ENCODE results near the gene PSMD14.

PSMD14 gene

DNA sequence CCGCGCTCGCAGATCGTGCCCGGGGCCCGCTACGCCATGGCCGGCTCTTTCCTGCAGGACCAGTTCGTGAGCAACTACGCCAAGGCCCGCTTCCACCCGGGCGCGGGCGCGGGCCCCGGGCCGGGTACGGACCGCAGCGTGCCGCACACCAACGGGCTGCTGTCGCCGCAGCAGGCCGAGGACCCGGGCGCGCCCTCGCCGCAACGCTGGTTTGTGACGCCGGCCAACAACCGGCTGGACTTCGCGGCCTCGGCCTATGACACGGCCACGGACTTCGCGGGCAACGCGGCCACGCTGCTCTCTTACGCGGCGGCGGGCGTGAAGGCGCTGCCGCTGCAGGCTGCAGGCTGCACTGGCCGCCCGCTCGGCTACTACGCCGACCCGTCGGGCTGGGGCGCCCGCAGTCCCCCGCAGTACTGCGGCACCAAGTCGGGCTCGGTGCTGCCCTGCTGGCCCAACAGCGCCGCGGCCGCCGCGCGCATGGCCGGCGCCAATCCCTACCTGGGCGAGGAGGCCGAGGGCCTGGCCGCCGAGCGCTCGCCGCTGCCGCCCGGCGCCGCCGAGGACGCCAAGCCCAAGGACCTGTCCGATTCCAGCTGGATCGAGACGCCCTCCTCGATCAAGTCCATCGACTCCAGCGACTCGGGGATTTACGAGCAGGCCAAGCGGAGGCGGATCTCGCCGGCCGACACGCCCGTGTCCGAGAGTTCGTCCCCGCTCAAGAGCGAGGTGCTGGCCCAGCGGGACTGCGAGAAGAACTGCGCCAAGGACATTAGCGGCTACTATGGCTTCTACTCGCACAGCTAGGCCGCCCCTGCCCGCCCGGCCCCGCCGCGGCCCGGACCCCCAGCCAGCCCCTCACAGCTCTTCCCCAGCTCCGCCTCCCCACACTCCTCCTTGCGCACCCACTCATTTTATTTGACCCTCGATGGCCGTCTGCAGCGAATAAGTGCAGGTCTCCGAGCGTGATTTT is 115.5 kb downstream of the PSMD14 start:
- DNase-seq (ENCODE audit: low spot score), result no peak
- peaks cover 88% of the 10 kb centered on the region for H3K27me3 Mint-ChIP-seq (ENCODE audit: low read depth)
- peaks cover 30% of the 10 kb centered on the region for H3K4me1 Mint-ChIP-seq (ENCODE audit: low read depth)
- H3K36me3 Mint-ChIP-seq (ENCODE audit: low read depth), result peaks cover 9% of the 10 kb centered on the region
- H3K4me3 Mint-ChIP-seq, result peak overlapping the region; percentile 77
- no peaks in the 10 kb centered on the region for H3K9me3 Mint-ChIP-seq
- peak overlapping the region; percentile 82 for H3K27ac Mint-ChIP-seq

DNA sequence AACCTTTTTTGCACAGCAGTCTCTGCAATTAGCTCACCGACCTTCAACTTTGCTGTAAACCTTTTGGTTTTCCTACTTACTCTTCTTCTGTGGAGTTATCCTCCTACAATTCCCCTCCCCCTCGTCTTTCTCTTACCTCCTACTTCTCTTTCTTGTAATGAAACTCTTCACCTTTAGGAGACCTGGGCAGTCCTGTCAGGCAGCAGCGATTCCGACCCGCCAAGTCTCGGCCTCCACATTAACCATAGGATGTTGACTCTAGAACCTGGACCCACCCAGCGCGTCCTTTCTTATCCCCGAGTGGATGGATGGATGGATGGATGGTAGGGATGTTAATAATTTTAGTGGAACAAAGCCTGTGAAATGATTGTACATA is 116.2 kb downstream of the PSMD14 start:
- peak overlapping the region; percentile 77 for H3K4me3 Mint-ChIP-seq
- DNase-seq (ENCODE audit: low spot score), result no peak
- peaks cover 26% of the 10 kb centered on the region for H3K4me1 Mint-ChIP-seq (ENCODE audit: low read depth)
- H3K36me3 Mint-ChIP-seq (ENCODE audit: low read depth), result peaks cover 9% of the 10 kb centered on the region
- H3K27ac Mint-ChIP-seq, result peak overlapping the region; percentile 82
- peaks cover 88% of the 10 kb centered on the region for H3K27me3 Mint-ChIP-seq (ENCODE audit: low read depth)
- no peaks in the 10 kb centered on the region for H3K9me3 Mint-ChIP-seq

GRCh38 chr2:161424891-161425727 is 116.9 kb downstream of the PSMD14 start:
- H3K27ac Mint-ChIP-seq, result no peak overlapping the region
- peaks cover 9% of the 10 kb centered on the region for H3K36me3 Mint-ChIP-seq (ENCODE audit: low read depth)
- H3K4me1 Mint-ChIP-seq (ENCODE audit: low read depth), result peaks cover 25% of the 10 kb centered on the region
- peaks cover 88% of the 10 kb centered on the region for H3K27me3 Mint-ChIP-seq (ENCODE audit: low read depth)
- H3K9me3 Mint-ChIP-seq, result no peaks in the 10 kb centered on the region
- no peak for DNase-seq (ENCODE audit: low spot score)
- H3K4me3 Mint-ChIP-seq, result no peak overlapping the region

DNA sequence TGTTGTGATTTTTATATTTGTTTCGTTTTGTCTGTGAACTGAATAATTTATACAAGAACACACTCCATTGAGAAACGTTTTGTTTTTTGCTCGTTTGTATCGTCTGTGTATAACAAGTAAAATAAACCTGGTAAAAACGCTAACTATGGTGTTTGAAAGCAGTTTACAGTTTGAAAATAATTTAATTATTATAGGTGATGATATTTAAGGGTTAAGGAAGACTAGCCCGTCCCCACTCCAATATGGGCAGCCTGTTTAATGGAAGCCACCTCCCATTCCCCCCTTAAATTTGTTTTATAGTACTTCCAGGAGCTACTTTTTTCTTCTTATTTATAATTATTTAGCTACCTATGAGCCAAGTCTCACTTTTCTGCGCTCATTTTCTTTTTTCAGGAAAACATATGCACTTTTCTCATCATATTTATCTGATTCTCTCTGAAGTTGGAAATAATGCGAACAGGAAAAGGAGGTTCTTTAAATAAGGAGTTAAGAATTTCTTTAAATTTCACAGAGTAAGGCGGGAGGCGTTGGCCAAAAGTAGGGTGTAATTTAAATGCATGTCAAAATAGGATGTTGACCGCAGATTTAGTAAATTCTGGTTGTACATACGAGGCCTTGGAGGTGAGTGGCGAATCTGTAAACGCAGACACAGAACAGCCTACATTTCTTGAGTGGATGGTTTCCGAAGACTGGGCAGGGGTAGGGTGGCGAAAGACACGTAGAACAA is 117.7 kb downstream of the PSMD14 start:
- H3K27me3 Mint-ChIP-seq (ENCODE audit: low read depth), result peaks cover 88% of the 10 kb centered on the region
- no peaks in the 10 kb centered on the region for H3K9me3 Mint-ChIP-seq
- peak overlapping the region; percentile 3 for H3K4me3 Mint-ChIP-seq
- DNase-seq (ENCODE audit: low spot score), result no peak
- H3K27ac Mint-ChIP-seq, result no peak overlapping the region
- H3K36me3 Mint-ChIP-seq (ENCODE audit: low read depth), result peaks cover 9% of the 10 kb centered on the region
- peaks cover 21% of the 10 kb centered on the region for H3K4me1 Mint-ChIP-seq (ENCODE audit: low read depth)

DNA sequence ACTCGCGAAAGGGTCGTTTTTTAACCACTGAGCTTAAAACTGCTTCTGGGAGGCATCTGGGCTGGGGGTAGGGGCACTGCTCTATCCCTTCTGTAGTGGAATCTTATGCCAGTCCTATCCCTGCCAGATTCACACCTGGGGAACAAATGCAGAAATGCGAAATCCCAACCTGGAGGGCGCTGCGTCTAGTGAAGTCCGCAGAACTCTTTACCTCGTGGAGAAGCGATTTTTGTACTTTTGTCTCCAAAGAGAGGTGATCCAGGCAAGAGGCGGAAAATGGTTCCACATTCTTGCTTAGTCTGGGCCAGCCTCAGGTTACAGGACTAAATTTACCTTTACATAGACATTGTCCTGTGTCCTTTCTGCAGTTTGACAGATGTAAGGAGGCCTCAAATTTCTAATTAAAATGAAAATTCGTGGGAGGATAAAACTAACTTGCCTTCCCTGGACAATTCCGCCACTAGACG is 118.3 kb downstream of the PSMD14 start:
- Mint-ChIP-seq H3K27ac (no peak overlapping the region), H3K36me3 (ENCODE audit: low read depth) (peaks cover 9% of the 10 kb centered on the region), H3K4me1 (ENCODE audit: low read depth) (peaks cover 21% of the 10 kb centered on the region), H3K9me3 (no peaks in the 10 kb centered on the region), H3K4me3 (peak overlapping the region; percentile 71), H3K27me3 (ENCODE audit: low read depth) (peaks cover 87% of the 10 kb centered on the region)
- no peak for DNase-seq (ENCODE audit: low spot score)

GRCh38 chr2:161426922-161427663 is 118.9 kb downstream of the PSMD14 start:
- Mint-ChIP-seq H3K36me3 (ENCODE audit: low read depth) (peaks cover 9% of the 10 kb centered on the region), H3K4me1 (ENCODE audit: low read depth) (peaks cover 21% of the 10 kb centered on the region), H3K4me3 (peak overlapping the region; percentile 71), H3K27ac (peak overlapping the region; percentile 47), H3K9me3 (no peaks in the 10 kb centered on the region), H3K27me3 (ENCODE audit: low read depth) (peaks cover 87% of the 10 kb centered on the region)
- no peak for DNase-seq (ENCODE audit: low spot score)

DNA sequence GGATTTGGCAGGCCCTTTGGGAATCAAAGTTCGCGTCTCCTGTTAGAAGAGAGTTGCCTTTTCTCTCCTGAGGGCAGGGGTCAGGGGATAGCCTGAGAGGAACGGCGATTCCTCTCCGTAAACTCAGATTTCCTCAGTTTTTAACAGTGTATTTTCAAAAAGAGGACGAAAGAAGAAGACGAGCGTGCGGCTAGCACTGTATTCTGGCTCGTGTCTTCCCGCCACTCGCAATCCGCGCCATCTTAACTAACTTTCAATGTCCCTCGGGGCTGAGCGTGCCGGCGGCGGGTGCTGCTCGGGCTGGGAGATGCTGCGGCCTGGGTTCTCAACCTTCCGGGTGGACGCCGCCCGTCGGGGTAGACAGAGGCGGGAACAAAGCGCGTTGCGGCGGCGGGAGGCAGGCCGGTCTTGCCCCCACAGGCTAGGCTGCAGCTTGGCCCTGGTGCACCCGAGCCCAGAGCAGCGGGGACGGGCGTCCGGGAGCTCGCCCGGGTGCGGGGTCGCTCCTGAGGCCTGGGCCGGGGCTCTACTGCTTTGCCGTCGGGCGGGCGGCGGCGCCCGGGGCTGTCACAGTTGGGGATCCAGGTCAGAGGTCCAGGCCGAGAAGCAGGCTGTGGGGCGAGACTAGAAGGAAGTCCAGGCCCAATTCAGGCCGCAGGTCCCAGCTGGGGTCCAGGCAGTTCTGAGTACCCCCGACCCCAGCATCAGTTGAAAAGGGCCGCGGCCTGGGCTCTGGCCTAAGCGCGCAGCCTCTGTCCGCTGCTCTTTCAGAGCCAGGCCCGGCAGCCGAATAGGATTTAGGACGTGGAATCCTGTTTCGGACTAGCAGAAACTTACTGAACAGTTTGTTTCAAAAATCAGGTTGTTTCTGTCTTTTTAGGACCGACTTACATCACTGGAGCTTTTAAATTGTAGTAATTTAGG is 119.7 kb downstream of the PSMD14 start:
- Mint-ChIP-seq H3K27me3 (ENCODE audit: low read depth) (peaks cover 87% of the 10 kb centered on the region), H3K4me3 (peak overlapping the region; percentile 52), H3K27ac (peak overlapping the region; percentile 47), H3K9me3 (no peaks in the 10 kb centered on the region), H3K36me3 (ENCODE audit: low read depth) (peaks cover 9% of the 10 kb centered on the region), H3K4me1 (ENCODE audit: low read depth) (peaks cover 18% of the 10 kb centered on the region)
- no peak for DNase-seq (ENCODE audit: low spot score)

- Mint-ChIP-seq H3K4me3 (no peak overlapping the region), H3K4me1 (ENCODE audit: low read depth) (peaks cover 7% of the 10 kb centered on the region), H3K36me3 (ENCODE audit: low read depth) (peaks cover 5% of the 10 kb centered on the region), H3K9me3 (no peaks in the 10 kb centered on the region), H3K27ac (no peak overlapping the region), H3K27me3 (ENCODE audit: low read depth) (peaks cover 89% of the 10 kb centered on the region)
- DNase-seq (ENCODE audit: low spot score), result no peak
Observed at GRCh38 chr2:161430386-161430785, 122.2 kb downstream of the PSMD14 start.

GRCh38 chr2:161432107-161432506 is 123.9 kb downstream of the PSMD14 start:
- peaks cover 87% of the 10 kb centered on the region for H3K27me3 Mint-ChIP-seq (ENCODE audit: low read depth)

GRCh38 chr2:161434118-161434517 is 125.9 kb downstream of the PSMD14 start:
- Mint-ChIP-seq H3K27ac (no peak overlapping the region), H3K36me3 (ENCODE audit: low read depth) (no peaks in the 10 kb centered on the region), H3K27me3 (ENCODE audit: low read depth) (peaks cover 80% of the 10 kb centered on the region), H3K4me1 (ENCODE audit: low read depth) (no peaks in the 10 kb centered on the region), H3K9me3 (no peaks in the 10 kb centered on the region), H3K4me3 (no peak overlapping the region)
- DNase-seq (ENCODE audit: low spot score), result no peak

More at GRCh38 chr2:161432107-161432506, 123.9 kb downstream of the PSMD14 start:
- Mint-ChIP-seq H3K36me3 (ENCODE audit: low read depth) (peaks cover 2% of the 10 kb centered on the region), H3K27ac (no peak overlapping the region), H3K9me3 (no peaks in the 10 kb centered on the region), H3K4me3 (no peak overlapping the region), H3K4me1 (ENCODE audit: low read depth) (peaks cover 5% of the 10 kb centered on the region)
- no peak for DNase-seq (ENCODE audit: low spot score)

DNA sequence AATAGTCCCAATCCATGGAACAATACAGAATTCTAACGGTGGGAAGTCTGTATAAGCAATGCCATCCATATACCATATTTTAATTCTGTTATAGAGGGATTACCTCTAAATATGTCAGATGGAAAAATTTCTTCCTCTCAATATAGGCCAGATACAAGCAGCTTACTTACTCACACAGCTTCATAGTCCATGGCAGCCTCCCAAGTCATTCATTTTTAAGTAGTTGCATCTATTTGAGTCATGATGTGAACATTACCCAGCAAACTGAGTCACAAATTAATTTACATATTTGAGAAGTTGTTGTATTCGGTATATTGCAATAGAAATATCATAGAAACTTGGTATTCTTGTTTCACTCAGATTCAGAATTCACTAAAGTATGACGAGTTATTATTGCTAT is 128.2 kb downstream of the PSMD14 start:
- peaks cover 69% of the 10 kb centered on the region for H3K27me3 Mint-ChIP-seq (ENCODE audit: low read depth)
- H3K27ac Mint-ChIP-seq, result no peak overlapping the region
- no peaks in the 10 kb centered on the region for H3K36me3 Mint-ChIP-seq (ENCODE audit: low read depth)
- no peak overlapping the region for H3K4me3 Mint-ChIP-seq
- no peaks in the 10 kb centered on the region for H3K9me3 Mint-ChIP-seq
- H3K4me1 Mint-ChIP-seq (ENCODE audit: low read depth), result no peaks in the 10 kb centered on the region
- DNase-seq (ENCODE audit: low spot score), result no peak

DNA sequence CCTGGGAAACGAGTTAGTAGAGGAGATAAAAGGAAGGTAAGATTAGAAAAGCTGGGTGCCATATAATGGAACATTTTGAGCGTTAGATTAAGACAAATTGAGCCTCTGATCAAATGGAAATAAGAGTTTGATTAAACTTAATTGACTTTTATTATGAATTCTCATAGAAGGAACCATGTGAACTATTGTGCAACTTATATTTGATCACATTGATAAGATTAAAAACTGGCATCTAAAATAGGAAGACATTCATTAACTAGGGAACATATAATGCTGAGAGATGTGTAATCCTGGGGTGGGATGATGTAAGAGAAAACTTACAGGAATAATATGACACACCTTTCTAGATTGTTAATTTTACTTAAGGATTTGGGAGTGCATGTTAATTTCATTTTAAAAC is 130.4 kb downstream of the PSMD14 start:
- no peak for DNase-seq (ENCODE audit: low spot score)
- no peak overlapping the region for H3K27ac Mint-ChIP-seq
- no peaks in the 10 kb centered on the region for H3K4me1 Mint-ChIP-seq (ENCODE audit: low read depth)
- H3K9me3 Mint-ChIP-seq, result no peaks in the 10 kb centered on the region
- no peak overlapping the region for H3K4me3 Mint-ChIP-seq
- H3K27me3 Mint-ChIP-seq (ENCODE audit: low read depth), result peaks cover 54% of the 10 kb centered on the region
- H3K36me3 Mint-ChIP-seq (ENCODE audit: low read depth), result no peaks in the 10 kb centered on the region

Measured in T-helper 2 cell treated with Interferon-gamma antibody and Interleukin-4, amounts not matched to agents 5 μg/mL and 100 μg/mL, for 36 hours (primary cell).